Ramos (cell line): Measurements from ENCODE around the gene PLCB1.

Experiments
- in situ Hi-C: fragments of 300-500 bp; cut with MboI; formaldehyde crosslinking; loops from one replicate; pipeline ENCODE4 v1.14.3; 2022; ENCODE audit warnings: low sequenced_read_pairs; ENCODE audit not compliant: unreplicated experiment

Gene PLCB1

GRCh38 chr20:8128291-8129060 lies 3.6 kb upstream of the PLCB1 start:
- in situ Hi-C loops = loop anchor here (25.0 kb wide), 1 partner anchor 409 kb away; no protein-coding TSS in a partner anchor

GRCh38 chr20:8129211-8129976 lies 2.7 kb upstream of the PLCB1 start:
- in situ Hi-C loops = loop anchor here (25.0 kb wide), 1 partner anchor 408 kb away; no protein-coding TSS in a partner anchor

- in situ Hi-C loops = loop anchor here (10.0 to 25.0 kb wide), 2 partner anchors 406 to 594 kb away; no protein-coding TSS in a partner anchor
These were observed 1.1 kb upstream of the PLCB1 start for GRCh38 chr20:8130840-8131526.

GRCh38 chr20:8132484-8133309 lies 631 bp downstream of the PLCB1 start:
- in situ Hi-C loops = loop anchor here (10.0 to 25.0 kb wide), 2 partner anchors 405 to 592 kb away; no protein-coding TSS in a partner anchor

GRCh38 chr20:8133310-8133768 lies 1.3 kb downstream of the PLCB1 start:
- in situ Hi-C loops = loop anchor here (10.0 to 25.0 kb wide), 2 partner anchors 404 to 591 kb away; no protein-coding TSS in a partner anchor

- in situ Hi-C loops = loop anchor here (10.0 to 25.0 kb wide), 2 partner anchors 403 to 591 kb away; no protein-coding TSS in a partner anchor
These were observed 1.9 kb downstream of the PLCB1 start for GRCh38 chr20:8133851-8134451.

- in situ Hi-C loops = loop anchor here (10.0 to 25.0 kb wide), 2 partner anchors 397 to 585 kb away; no protein-coding TSS in a partner anchor
These were observed 7.8 kb downstream of the PLCB1 start for GRCh38 chr20:8139899-8140298.

- in situ Hi-C loops = loop anchor here (25.0 kb wide), 1 partner anchor 394 kb away; no protein-coding TSS in a partner anchor
These were observed 11.4 kb downstream of the PLCB1 start for GRCh38 chr20:8143474-8143873.

GRCh38 chr20:8144282-8145245 lies 12.5 kb downstream of the PLCB1 start:
- in situ Hi-C loops = loop anchor here (25.0 kb wide), 1 partner anchor 393 kb away; no protein-coding TSS in a partner anchor

GRCh38 chr20:8145246-8146168 lies 13.4 kb downstream of the PLCB1 start:
- in situ Hi-C loops = loop anchor here (25.0 kb wide), 1 partner anchor 392 kb away; no protein-coding TSS in a partner anchor

GRCh38 chr20:8147476-8147875 lies 15.4 kb downstream of the PLCB1 start:
- in situ Hi-C loops = loop anchor here (25.0 kb wide), 1 partner anchor 390 kb away; no protein-coding TSS in a partner anchor

- in situ Hi-C loops = loop anchor here (25.0 kb wide), 1 partner anchor 389 kb away; no protein-coding TSS in a partner anchor
These were observed 16.4 kb downstream of the PLCB1 start for GRCh38 chr20:8148501-8148900.

GRCh38 chr20:8150591-8150990 lies 18.5 kb downstream of the PLCB1 start:
- in situ Hi-C loops = loop anchor here (25.0 kb wide), 1 partner anchor 88 kb away; no protein-coding TSS in a partner anchor

GRCh38 chr20:8151372-8151771 lies 19.3 kb downstream of the PLCB1 start:
- in situ Hi-C loops = loop anchor here (25.0 kb wide), 1 partner anchor 89 kb away; no protein-coding TSS in a partner anchor

GRCh38 chr20:8152183-8152582 lies 20.1 kb downstream of the PLCB1 start:
- in situ Hi-C loops = loop anchor here (25.0 kb wide), 1 partner anchor 90 kb away; no protein-coding TSS in a partner anchor

GRCh38 chr20:8152847-8153246 lies 20.8 kb downstream of the PLCB1 start:
- in situ Hi-C loops = loop anchor here (25.0 kb wide), 1 partner anchor 91 kb away; no protein-coding TSS in a partner anchor
